Sigmoid colon (tissue), 7 donors: ENCODE results near the gene DMRT1. TPM values are rescaled to one million over a fixed set of nuclear protein-coding genes. Genes with fewer than 3 reads are reported as not detected.

Experiments used
- DNase-seq: peaks from one replicate; pipeline ENCODE4 v3.0.0-alpha.2; 2019
- H3K27ac ChIP-seq, 4 donors: fragments of 200-600 bp; sonication (generic); one replicate each; pipeline ENCODE4 v1.5.1; 2016 to 2019; ENCODE audit warnings: mild to moderate bottlenecking in 1 of 4
- H3K27me3 ChIP-seq, 3 donors: fragments of 200-600 bp; sonication (generic); one replicate each; pipeline ENCODE4 v1.5.1; 2019; ENCODE audit warnings: mild to moderate bottlenecking in 1 of 3
- H3K36me3 ChIP-seq, 4 donors: fragments of 200-600 bp; sonication (generic); one replicate each; pipeline ENCODE4 v1.5.1; 2016 to 2019
- H3K4me1 ChIP-seq, 4 donors: fragments of 200-600 bp; sonication (generic); one replicate each; pipeline ENCODE4 v1.5.1; 2017 to 2019
- H3K4me3 ChIP-seq, 4 donors: fragments of 200-600 bp; sonication (generic); one replicate each; pipeline ENCODE4 v1.5.1; 2017 to 2019; ENCODE audit warnings: mild to moderate bottlenecking in 2 of 4, moderate library complexity in 1 of 4
- H3K9me3 ChIP-seq, 4 donors: fragments of 200-600 bp in 3 of 4; sonication (generic) in 3 of 4; one replicate each; pipeline versions ENCODE4 v1.5.1 to v1.6.1; 2013 to 2019
- CTCF ChIP-seq, 4 experiments: fragments of 450-650 bp in 3 of 4; fragments of 200-600 bp in 1 of 4; IDR thresholded peaks; one replicate each; pipeline ENCODE4 v1.5.1; 2016 to 2019; ENCODE audit warnings: antibody characterized with exemption in 4 of 4, mild to moderate bottlenecking in 3 of 4, moderate library complexity in 2 of 4
- EP300 ChIP-seq, 4 donors: sonication (generic); formaldehyde crosslinking; IDR thresholded peaks; one replicate each; pipeline ENCODE4 v1.6.1; 2017; ENCODE audit warnings: antibody characterized with exemption in 4 of 4
- POLR2A ChIP-seq, 2 donors: fragments of 450-650 bp; IDR thresholded peaks; one replicate each; pipeline ENCODE4 v1.6.1; 2016; ENCODE audit warnings: antibody characterized with exemption in 2 of 2, mild to moderate bottlenecking in 2 of 2, moderate library complexity in 2 of 2
- POLR2AphosphoS5 ChIP-seq, 4 donors: sonication (generic); formaldehyde crosslinking; IDR thresholded peaks; one replicate each; pipeline ENCODE4 v1.6.1; 2017; ENCODE audit warnings: antibody characterized with exemption in 4 of 4
- WGBS, 2 donors: extraction: QIAGEN DNeasy Blood & Tissue Kit; methylation state at CpG; one replicate each; pipeline ENCODE4 v1.1.7; 2013; 5-methylcytosine and 5-hydroxymethylcytosine counted together
- intact Hi-C: fragments of 100-400 bp; cut with DNase I; formaldehyde crosslinking; loops from one replicate; pipeline ENCODE4 v1.15.1; 2023
- polyA plus RNA-seq, 3 donors: library from polyadenylated mRNA; stranded (reverse); fragments of 200-250 nt; gene quantifications; one replicate each; pipeline ENCODE4 v1.2.3, GENCODE V29; 2013
- total RNA-seq, 4 donors: library from RNA; depleted of rRNA; stranded (reverse); fragments of >200 nt; gene quantifications; one replicate each; pipeline ENCODE4 v1.1.0, GENCODE V29; 2016
- donor health status: healthy with polysubstance abuse.
- donor health status: Bipolar disorder and iron deficiency.
- donor health status: healthy.

DMRT1 gene
- total and polyA plus RNA-seq, 7 donors, result 0.60 TPM; not detected in 6

GRCh38 chr9:970151-970996 is 128.9 kb downstream of the DMRT1 start:
- Histone ChIP-seq H3K27me3 (peaks cover 65 to 100% (median 90%) of the 10 kb centered on the region in 3 donors), H3K4me1 (peaks cover 0 to 44% (median 41%) of the 10 kb centered on the region in 4 donors), H3K36me3 (no peaks in the 10 kb centered on the region), H3K27ac (no peak overlapping the region), H3K4me3 (no peak overlapping the region), H3K9me3 (no peaks in the 10 kb centered on the region)
- DNase-seq, result no peak
- intact Hi-C loops, result no loop called here
- WGBS, 2 donors, result 8 to 9% methylated on average over 57 of the region's 57 CpGs
- no peak for TF ChIP-seq POLR2A (IDR thresholded peaks at IDR 0.05)
- TF ChIP-seq EP300 (IDR thresholded peaks at IDR 0.05), result no peak
- no peak for TF ChIP-seq POLR2AphosphoS5 (IDR thresholded peaks at IDR 0.05)
- no peak for TF ChIP-seq CTCF (IDR thresholded peaks at IDR 0.05)

GRCh38 chr9:971901-972500 is 130.5 kb downstream of the DMRT1 start:
- Histone ChIP-seq H3K27ac (no peak overlapping the region), H3K4me3 (peak overlapping the region in 3 of 4 donors; percentile 34 to 41 (median 39)), H3K9me3 (no peaks in the 10 kb centered on the region), H3K27me3 (peaks cover 81 to 100% (median 98%) of the 10 kb centered on the region in 3 donors), H3K4me1 (peaks cover 0 to 57% (median 53%) of the 10 kb centered on the region in 4 donors), H3K36me3 (no peaks in the 10 kb centered on the region)
- TF ChIP-seq POLR2A (IDR thresholded peaks at IDR 0.05) (no peak), CTCF (IDR thresholded peaks at IDR 0.05) (no peak), POLR2AphosphoS5 (IDR thresholded peaks at IDR 0.05) (no peak), EP300 (IDR thresholded peaks at IDR 0.05) (no peak)
- 1 to 3% methylated on average over 42 of the region's 42 CpGs for WGBS, 2 donors
- intact Hi-C loops, result no loop called here
- DNase-seq, result no peak

- H3K27ac ChIP-seq, result no peak overlapping the region
- peak overlapping the region in 3 of 4 donors; percentile 34 to 41 (median 39) for H3K4me3 ChIP-seq
- DNase-seq, result no peak
- no peaks in the 10 kb centered on the region for H3K9me3 ChIP-seq
- peaks cover 82 to 100% (median 100%) of the 10 kb centered on the region in 3 donors for H3K27me3 ChIP-seq
- no peaks in the 10 kb centered on the region for H3K36me3 ChIP-seq
- peaks cover 0 to 58% (median 54%) of the 10 kb centered on the region in 4 donors for H3K4me1 ChIP-seq
- intact Hi-C loops, result no loop called here
- 5 to 6% methylated on average over 68 of the region's 68 CpGs for WGBS, 2 donors
- TF ChIP-seq CTCF (IDR thresholded peaks at IDR 0.05) (no peak), EP300 (IDR thresholded peaks at IDR 0.05) (no peak), POLR2A (IDR thresholded peaks at IDR 0.05) (no peak), POLR2AphosphoS5 (IDR thresholded peaks at IDR 0.05) (no peak)
These were observed 131.2 kb downstream of the DMRT1 start for GRCh38 chr9:972501-973294.

GRCh38 chr9:973295-973834 is 131.9 kb downstream of the DMRT1 start:
- no peak for DNase-seq
- Histone ChIP-seq H3K4me3 (no peak overlapping the region), H3K4me1 (peaks cover 0 to 58% (median 54%) of the 10 kb centered on the region in 4 donors), H3K27ac (no peak overlapping the region), H3K36me3 (no peaks in the 10 kb centered on the region), H3K27me3 (peaks cover 86 to 100% (median 100%) of the 10 kb centered on the region in 3 donors), H3K9me3 (no peaks in the 10 kb centered on the region)
- 15 to 18% methylated on average over 17 of the region's 17 CpGs for WGBS, 2 donors
- intact Hi-C loops, result no loop called here
- TF ChIP-seq POLR2A (IDR thresholded peaks at IDR 0.05), result no peak
- TF ChIP-seq EP300 (IDR thresholded peaks at IDR 0.05), result no peak
- TF ChIP-seq CTCF (IDR thresholded peaks at IDR 0.05), result no peak
- no peak for TF ChIP-seq POLR2AphosphoS5 (IDR thresholded peaks at IDR 0.05)
